NCI-H2081 treated with DMSO at 0.1 percent for 48 hours (cell line): ENCODE data around the gene SLC6A7.

Source experiments
- DNase-seq: peaks from one replicate; lab custom pipeline; 2025; lab: John Stamatoyannopoulos, UW

SLC6A7 gene

DNA sequence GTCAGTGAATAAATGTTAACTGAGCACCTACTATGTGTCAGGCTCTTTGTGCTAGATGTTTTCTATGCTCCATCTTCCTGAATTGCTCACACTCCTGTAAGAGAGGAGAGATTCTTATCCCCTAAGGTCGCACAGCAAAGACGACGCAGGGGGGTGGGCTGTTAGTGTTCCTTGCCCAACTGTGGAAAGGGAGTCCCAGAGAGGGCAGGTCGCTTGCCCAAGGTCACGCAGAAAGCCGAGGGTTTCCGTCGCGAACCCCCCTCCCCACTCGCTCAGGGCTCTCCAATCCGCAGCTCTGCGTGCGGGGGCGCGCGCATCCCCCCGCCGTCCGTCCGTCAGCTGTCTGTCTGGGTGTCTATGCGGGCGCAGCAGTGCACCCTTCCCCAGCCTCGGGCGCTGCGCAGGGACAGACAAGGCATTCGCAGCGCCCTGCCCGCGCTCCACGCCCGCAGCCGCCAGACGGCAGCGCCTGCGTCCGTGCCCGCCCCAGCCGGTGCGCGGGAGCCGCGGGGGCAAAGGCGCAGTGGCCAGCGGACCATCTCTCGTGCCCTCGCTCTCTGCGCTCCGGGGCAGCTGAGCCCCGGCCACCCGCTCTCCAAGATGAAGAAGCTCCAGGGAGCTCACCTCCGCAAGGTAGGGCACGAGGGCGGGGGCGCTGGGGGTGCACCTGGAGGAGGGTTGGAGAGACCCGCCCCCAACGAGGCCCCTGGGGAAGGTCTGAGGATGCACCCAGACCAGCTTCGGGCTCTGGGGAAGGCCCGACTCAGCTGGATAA is at the start of gene SLC6A7:
SLC6A7 (plus strand) TSS at position 335 of the 775 bp plus-strand sequence; CDS start at position 601, 266 bp downstream.
- no peak for DNase-seq

DNA sequence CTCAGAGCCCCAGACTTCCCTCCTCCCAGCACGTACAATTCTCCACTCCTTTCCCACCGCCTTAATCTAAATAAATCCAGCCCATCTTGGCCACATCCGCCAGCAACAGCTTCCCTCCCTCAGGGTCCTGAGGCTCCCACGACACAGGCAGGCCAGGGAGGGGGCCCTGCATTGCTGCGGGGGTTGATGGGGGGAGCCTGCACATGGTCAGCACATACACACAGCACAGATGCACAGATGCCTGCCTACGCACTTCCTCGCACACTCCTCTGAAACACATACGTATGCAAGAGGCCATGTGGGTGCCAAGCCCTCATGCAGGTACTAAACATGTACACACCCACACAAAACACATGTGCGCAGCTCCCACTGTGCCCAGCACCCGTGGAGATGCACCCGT is 49.0 kb upstream of the SLC6A7 start:
- DNase-seq: no peak

DNA sequence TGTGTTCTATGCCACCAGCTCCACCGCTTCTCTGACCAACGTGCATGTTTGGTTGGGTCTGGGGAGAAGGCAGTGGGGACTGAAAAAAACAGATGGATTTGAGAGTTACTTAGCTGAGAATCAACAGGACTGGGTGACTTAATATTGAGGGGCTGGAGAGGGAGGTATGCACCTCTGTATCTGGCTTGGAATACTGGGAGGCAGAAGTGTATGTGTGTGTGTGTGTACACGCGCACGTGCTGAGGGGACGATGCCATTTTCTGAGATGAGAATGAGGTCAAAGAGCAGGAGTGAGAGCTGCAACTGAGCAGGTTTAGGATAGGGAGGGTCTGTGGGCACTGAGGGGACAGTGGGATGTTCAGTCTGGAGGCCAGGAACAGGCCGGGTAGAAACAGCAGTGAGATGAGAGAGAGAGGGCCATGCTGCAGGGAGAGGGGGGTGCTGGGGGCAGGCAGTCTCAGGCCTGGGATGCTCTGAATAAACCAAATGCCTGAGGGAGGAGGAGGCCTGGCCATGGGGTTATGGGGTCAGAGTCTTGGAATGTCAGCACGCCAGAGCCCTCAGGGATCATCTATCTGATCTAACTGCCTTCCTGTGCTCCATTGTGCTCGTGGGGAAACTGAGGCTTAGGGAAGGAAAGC is 48.2 kb upstream of the SLC6A7 start:
- DNase-seq: no peak

DNA sequence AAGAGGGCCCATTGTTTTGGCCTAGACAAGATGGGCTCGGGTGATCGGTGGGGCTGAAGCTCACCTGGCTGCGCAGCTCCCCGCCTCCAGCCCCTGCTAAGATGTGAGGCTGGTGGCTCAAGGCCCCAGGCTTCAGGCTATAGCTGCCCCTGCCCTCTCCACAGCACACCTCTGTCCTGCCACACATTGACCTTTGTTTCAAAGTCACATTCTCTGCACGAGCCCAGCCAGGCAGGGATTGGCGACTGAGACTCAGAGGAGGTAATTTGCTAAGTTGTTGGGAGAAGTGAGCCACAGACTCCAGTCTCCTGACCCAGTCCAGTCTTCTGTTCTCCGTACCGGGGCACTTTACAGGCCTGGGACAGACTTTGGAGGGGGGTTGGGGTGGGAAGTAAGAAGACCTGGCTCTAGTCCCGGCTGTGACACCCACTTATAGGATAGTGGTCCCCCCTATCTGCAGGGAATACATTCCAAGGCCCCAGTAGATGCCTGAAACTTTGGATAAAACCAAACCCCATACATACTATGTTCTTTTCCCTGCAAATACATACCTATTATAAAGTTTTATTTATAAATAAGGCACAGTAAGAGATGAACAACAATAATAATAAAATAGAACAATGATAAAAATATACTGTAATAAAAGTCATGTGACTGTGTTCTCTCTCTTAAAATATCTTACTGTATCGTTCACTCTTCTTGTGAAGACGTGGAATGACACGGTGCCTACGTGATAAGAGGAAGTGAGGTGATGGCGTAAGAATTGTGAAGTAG is 47.5 kb upstream of the SLC6A7 start:
- DNase-seq: no peak

DNA sequence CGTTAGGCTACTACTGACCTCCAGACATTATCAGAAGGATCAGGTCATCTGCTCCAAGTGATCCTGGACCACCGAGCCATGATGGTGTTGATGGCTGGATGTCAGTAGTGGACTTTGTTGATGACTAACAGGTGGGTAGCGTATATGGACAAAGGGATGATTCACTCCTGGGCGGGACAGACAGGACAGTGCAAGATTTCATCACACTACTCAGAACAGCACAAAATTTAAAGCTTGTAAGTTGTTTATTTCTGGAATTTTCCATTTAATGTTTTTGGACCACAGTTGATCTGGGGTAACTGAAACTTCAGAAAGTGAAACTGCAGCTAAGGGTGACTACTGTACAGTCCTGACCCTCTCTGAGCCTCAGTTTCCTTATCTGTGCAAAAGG is 46.9 kb upstream of the SLC6A7 start:
- no peak for DNase-seq

DNA sequence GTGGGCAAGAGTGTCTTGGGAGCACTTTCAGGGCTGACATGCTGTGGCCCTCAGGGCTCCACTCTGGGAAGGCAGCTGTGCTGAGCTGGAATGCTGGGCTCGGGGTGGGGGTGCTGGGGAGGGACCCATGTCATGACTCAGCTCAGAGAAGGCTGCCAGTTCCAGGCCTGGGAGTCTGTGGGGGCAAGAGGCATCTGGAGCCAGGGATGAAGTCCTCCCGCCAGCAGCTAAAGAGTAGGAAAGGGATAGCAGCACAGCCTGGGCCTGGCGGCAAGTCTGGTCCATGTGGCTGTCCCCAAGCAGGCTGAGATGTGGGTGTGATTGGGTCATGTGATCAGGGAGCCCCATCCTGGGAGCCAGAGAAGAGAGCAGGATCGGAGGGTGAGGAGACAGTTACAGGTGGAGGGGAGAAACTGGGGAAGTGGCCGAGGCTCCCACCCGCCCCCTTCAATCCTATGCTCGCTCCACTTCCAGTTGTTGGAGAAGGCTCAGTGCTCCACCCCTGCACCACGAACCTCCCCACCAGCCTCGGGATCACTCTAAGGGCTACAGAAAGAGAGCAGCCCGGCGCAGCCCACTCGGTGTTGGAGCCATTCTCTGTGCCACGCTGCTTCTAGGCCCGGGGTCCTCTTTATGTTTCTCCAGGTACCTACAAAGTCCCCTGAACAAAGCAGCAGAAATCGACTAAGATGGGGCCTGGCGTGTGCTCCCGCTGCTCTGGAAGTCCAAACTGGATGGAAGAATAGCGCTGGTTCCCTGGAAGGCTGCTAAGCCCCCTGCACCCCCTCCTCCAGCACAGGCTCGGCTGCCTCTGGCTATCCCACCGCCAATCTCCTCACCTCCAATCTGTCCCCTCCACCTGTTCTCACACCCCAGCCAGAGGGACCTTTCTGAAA is 46.3 kb upstream of the SLC6A7 start:
- no peak for DNase-seq

DNA sequence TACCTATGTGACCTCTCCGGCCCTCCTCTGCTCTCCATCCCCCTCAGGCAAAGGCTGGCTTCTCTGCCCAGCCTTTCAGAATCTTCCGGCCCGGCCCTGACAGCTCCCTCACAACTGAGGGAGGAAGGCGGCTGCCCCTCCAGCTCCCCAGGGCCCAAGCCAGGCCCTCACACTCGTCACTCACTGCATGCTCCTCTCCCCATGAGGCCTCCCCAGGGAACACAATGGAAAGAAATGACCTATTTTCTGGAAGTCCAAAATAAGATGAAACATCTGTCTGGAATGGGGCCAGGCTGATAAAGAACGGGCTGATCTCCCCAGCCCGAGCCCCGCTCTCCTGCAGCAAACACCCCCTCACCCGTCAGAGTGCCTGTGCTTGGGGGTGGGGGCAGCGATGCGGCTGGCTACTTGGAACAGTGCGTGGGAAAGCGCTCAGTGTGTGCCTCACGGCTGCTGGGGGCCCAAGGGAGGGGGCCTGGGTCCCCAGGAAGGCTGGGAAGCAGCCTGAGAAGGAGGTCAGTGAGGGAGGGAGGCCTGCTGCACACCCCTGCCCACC is 45.5 kb upstream of the SLC6A7 start:
- no peak for DNase-seq

DNA sequence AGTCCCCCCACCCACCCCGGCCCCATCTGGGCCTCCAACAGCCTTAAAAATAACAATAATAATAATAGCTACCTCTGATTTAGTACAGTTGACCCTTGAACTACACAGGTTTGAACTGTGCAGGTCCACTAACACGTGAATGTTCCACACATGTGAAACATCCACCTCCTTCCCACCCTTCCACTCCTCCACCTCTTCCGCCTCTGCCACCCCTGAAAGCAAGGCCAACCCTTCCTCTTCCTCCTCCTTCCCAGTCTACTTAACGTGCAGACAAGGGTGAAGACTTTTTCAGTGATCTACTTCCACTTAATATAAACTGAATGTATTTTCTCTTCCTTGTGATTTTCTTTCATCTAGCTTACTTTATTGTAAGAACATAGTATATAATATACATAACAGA is 45.0 kb upstream of the SLC6A7 start:
- DNase-seq: no peak

DNA sequence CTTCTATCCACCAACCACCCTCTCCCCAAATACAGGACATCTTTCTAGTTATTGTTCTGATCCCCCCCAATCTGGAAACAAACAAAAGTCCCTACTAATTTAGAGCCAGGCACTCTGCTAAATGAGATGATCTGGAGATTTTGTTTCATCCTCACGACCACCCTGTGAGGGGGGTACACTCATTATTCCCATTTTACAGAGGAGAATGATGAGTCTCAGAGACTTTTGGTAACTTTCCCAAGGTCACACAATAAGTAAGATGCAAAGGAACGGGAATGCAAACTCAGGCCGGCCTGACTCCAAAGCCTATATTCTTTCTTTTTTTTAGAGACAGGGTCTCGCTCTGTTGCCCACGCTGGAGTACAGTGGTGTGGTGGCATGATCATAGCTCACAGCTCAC is 43.6 kb upstream of the SLC6A7 start:
- no peak for DNase-seq

DNA sequence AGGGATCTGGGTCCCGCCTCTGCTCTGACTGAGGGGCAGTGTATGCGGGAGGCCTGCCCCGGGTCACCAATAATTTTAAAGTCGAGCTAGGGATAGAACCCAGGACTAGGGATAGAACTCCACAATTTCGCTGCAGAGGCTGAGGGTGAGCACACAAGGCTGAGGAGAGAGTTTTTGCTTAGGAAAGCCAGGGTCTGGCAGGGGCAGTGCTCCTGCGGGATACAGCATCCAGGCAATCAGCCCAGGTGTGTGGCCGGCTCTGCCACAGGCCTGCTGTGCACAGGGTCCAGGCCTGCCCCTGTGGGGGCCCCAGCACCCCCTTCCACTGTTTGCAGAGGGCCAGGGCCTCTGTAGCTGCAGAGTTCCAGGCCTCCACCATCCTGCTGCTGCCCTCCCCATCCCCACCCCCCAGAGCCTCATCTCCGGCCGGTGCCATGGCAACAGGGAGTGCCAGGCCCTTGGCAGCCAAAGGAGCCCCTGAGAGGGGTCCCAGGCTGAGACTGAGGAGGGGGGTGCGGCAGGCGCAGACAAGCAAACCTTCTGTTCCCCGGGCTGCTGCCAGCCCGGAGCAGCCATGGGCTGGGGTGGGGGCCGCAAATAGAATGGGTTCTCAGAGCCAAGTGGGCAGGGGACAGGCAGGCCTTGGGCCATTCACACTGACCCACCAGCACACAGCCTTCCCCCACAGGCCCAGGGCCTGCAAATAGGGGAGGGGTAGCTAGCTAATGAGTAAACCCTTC is 42.8 kb upstream of the SLC6A7 start:
- no peak for DNase-seq

DNA sequence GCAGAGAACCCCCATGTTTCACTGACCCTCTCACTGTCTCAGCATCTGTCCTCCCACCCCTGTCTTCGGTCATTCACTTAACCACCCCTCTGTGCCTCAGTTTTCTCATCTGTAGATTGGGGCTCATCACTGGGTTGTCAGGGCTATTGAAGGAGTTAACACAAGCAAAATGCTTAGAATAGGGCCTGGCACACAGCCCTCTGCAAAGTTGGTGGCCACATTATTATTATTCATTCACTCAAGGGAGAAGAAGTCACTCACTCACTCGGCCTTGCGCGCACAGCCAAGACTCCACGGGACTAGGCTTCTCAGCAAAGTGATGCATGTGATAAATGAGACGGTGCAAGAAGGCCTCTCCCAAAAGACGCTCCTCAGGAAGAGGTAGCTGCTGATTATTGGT is 42.2 kb upstream of the SLC6A7 start:
- DNase-seq: no peak

DNA sequence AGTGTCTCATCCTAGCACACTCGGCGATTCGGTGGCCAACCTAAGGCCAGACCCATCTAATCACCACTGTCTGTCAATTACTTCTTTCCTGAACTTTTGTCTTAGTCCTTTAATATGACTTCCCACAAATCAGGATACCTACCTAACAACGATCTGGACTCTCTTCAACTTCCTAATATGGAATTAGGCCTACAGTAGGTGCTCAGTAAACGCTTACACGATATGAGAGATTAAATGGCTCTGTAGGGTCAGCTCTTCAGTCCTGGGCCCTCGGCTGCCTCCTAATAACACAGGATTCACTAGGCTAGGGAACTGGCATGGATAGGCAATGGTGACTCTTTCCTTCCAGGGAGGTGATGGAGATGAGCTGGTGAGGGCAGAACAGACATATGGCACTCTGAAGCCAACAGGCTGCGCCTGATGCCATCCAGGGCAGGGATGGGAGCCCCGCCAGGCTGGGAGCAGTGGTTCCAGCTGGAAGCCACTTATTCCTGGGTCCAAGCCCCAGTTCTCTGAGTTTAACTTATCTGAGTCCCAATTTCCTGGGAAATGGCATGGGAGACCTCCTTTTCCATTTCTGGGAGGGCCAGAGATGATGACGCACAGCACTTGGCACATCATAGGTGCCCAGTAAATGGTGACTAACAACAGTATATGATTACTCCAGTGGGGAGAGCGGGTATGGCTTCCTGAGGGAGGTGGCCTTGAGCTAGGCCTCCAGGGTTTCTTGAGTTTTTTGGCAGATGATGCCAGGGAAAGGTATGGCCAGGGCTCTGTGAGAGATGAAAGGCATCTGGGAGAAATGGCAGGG is 41.5 kb upstream of the SLC6A7 start:
- DNase-seq: no peak

DNA sequence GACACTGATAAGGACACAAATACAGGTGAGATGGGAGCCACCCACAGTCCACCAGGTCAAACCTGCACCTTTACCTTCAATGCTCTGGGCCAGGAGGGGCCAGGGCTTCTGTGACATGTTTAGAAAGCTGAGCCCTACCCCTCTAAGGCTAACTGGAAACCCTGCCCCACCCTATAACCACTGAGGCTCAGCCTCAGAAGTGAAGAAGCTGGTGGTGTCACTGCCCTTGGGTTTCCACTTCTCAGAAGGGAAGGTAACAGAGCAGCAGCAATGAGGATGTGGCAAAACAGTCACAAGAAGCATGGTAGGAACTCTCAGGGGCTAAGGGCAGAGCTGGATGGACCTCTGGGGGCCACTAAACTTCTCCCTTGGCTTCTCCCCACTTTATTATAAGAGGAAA is 40.2 kb upstream of the SLC6A7 start:
- DNase-seq: no peak

DNA sequence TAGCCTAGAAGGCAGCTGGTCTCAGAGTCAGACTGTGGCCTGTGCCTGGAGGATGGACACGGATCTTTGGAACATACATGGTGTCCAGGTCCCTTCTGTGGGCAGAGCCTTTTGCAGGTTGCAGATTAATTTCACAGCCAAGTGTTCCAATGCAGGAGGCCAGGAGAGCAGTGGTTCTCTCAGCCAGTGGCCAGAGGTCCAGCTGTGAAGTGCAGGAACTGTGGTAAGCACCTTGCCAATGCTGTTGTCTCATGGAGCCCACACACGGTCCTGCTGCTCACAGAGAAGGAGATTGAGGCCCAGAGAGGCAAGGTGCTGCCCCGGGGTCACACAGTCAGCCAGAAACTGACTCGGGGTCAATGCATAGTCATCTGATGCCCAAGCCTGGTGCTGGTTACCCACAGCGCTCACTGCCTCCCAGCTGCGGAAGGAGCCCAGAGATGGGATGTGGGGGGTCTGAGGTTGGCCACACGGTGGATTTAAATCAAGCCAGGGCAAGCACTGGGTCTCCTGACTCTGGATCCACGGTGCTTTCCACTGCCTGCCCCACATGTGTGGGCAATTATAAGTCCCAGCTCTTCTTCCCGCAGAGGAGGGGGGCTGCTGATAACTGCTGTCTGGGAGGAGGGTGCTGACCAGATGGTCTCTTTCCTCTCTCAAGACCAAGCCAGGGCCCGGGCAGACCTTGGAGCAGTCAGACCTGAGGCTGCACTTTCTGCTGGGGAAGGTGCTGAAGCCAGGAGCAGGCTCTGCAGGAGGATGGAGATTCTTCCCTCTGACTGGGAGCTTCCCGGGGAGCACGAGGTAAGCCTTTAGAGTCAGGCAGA is 37.0 kb upstream of the SLC6A7 start:
- no peak for DNase-seq

DNA sequence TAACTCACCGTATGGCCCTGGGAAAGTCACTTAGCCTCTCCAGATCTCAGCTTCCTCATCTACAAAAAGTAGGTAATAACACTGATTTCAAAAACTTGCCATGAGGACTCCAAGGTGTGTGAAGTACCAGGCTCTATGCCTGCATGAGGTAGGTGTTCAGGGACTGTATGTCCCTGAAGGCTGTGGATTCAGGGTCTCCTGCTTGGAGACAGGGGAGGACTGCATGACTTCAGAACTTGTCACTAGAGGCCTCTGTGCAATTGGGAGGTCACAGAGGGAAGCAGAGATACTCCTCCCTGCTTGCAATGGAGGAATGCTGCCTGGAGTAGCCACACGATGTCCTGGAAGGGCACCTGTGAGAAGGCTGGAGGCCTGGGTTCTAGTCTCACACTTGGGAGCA is 36.4 kb upstream of the SLC6A7 start:
- DNase-seq: no peak

DNA sequence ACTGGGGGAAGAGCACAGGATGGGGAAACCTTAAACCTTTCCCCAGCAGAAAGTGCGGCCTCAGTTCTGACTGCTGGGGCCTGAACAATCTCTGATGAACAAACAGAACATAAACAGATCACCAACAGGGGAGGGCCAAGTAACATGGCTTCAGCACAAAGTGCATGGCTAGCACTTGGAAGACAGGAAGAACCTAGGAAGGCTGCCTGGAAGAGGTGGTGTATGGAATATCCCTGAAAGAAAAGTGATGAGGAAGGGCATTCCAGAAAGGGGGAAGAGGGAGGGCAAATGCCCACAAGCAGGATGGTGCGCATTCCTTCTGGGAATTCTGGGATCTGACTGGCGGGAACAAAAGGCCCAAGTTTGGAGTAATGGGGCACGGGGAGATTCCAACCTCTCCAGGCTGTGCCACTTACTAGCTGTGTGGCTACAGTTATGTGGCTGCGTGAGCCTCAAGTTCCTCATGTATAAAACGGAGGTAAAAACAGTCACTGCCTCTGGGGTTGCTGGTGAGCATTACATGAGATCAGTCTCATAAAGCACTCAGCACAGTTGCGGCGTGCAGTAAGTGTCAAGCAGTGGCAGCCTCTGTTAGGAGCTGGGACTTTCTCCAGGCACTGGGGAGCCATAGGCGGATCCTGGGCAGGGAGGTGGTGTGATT is 35.8 kb upstream of the SLC6A7 start:
- no peak for DNase-seq

DNA sequence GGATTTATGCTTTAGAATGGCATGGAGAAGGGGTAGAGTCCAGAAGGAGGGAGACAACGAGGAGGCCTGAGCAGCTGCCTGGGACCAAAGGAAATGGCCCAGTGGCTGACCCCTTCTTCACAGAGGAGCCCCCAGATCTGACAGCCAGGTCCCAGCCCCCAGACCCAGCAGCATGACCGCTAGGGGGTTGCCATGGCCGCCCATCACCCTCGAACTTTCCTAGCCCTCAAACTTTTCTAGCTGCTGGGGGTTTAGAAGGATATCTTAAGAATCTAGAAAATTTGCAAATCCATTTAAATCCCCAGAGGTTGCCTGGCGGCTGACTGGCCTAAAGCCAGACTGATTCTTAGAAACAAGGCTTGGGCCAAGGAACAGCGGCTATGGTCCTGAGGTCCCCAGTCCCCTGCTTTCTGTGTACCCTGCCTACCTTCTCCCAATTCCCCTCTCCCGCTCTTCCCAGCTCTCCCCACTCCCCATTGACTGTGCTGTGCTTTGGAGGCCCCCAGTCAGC is 35.2 kb upstream of the SLC6A7 start:
- no peak for DNase-seq

DNA sequence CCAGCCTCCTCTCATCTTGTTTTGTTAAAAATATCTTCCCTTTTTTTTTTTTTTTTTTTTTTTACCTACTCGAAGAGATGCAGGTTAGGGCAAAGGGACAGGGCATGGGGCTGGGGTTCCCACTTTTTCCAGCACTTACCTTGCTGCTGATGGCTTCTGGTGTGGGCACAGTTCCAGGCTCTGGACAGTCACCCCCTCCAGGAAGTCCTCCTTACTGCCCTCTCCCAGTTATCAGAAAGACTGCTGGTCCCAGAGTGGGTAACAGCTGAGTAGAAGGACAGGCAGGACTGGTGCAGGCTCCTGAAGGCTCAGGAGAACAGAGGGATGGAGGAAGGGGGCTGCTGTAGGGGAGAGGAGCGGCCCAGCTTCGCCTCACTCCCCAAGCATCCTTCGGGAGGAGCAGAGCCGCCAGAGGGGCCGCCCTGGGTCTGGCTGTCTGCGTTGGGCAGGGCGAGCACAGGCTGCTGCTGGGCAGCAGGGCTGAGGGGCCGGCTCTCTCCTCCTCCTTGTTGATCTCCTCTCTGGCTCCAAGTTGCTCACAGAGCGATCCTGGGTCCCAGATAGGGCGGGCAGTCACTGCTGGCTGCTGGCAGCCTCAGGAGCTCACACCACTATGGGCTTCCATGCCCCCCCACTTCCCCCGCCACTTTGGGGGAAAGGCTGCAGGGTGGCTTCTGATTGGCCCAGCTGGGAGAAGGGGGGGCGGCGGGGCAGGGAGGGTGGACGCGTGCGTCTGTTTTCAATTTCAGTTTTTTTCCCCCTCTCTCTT is 34.4 kb upstream of the SLC6A7 start, which contains the start of gene PDGFRB:
PDGFRB (minus strand) TSS at position 588 of the 769 bp plus-strand sequence. CDS start 18,798 bp downstream, outside the sequence.
- DNase-seq: no peak
